Neuronal stem cell (in vitro differentiated cells): ENCODE measurements around the gene MTERF4.

Source experiments
- DNase-seq: peaks from one replicate; pipeline ENCODE4 v3.0.0-alpha.2; 2013; ENCODE audit warnings: low spot score
- H2AFZ ChIP-seq: one replicate; pipeline ENCODE4 v1.6.1; 2013; ENCODE audit warnings: mild to moderate bottlenecking, low read length, inconsistent platforms
- H2AK5ac ChIP-seq: 2 replicates; pipeline ENCODE4 v1.6.1; 2013; ENCODE audit warnings: low read depth, mild to moderate bottlenecking, inconsistent platforms, low read length, moderate library complexity, mixed read lengths
- H2BK120ac ChIP-seq: 2 replicates; pipeline ENCODE4 v1.6.1; 2013; ENCODE audit warnings: low read depth, mild to moderate bottlenecking, inconsistent platforms, low read length, moderate library complexity, mixed read lengths
- H2BK12ac ChIP-seq: one replicate; pipeline ENCODE4 v1.6.1; 2013; ENCODE audit warnings: low read length, inconsistent platforms
- H2BK15ac ChIP-seq: 2 replicates; pipeline ENCODE4 v1.6.1; 2013; ENCODE audit warnings: mild to moderate bottlenecking, low read length, inconsistent platforms, mixed read lengths
- H2BK5ac ChIP-seq: one replicate; pipeline ENCODE4 v1.6.1; 2013; ENCODE audit warnings: inconsistent platforms, mild to moderate bottlenecking, low read length, moderate library complexity
- H3K14ac ChIP-seq: one replicate; pipeline ENCODE4 v1.6.1; 2013; ENCODE audit warnings: low read length, inconsistent platforms
- H3K18ac ChIP-seq: 2 replicates; pipeline ENCODE4 v1.6.1; 2013; ENCODE audit warnings: low read length, inconsistent platforms
- H3K23ac ChIP-seq: 2 replicates; pipeline ENCODE4 v1.6.1; 2013; ENCODE audit warnings: low read depth, mild to moderate bottlenecking, mixed read lengths, low read length, inconsistent platforms; ENCODE audit not compliant: poor library complexity
- H3K27ac ChIP-seq: replicated peaks from 3 replicates; pipeline ENCODE4 v1.5.1; 2013; ENCODE audit warnings: low read length, inconsistent platforms
- H3K27me3 ChIP-seq, 3 experiments: 2 replicates each; pipeline ENCODE4 v1.6.1; 2013; ENCODE audit warnings: low read length in 3 of 3, mild to moderate bottlenecking in 2 of 3, inconsistent platforms in 1 of 3, low read depth in 1 of 3, mixed read lengths in 1 of 3, moderate library complexity in 1 of 3; ENCODE audit not compliant: control insufficient read depth in 3 of 3, insufficient read depth in 3 of 3
- H3K36me3 ChIP-seq, 2 donors: replicated peaks in 1 of 2; 2 replicates each; pipeline ENCODE4 v1.6.1; 2013; ENCODE audit warnings: low read length in 2 of 2; ENCODE audit not compliant: control insufficient read depth in 2 of 2, insufficient read depth in 2 of 2
- H3K4ac ChIP-seq: 2 replicates; pipeline ENCODE4 v1.6.1; 2013; ENCODE audit warnings: inconsistent platforms, mild to moderate bottlenecking, low read length, moderate library complexity
- H3K4me1 ChIP-seq, 2 donors: 1 replicate in 1 of 2; 2 replicates in 1 of 2; pipeline ENCODE4 v1.6.1; 2013; ENCODE audit warnings: low read length in 2 of 2, low read depth in 1 of 2; ENCODE audit not compliant: control insufficient read depth in 2 of 2, insufficient read depth in 1 of 2
- H3K4me2 ChIP-seq: one replicate; pipeline ENCODE4 v1.6.1; 2013; ENCODE audit warnings: mild to moderate bottlenecking, low read length, inconsistent platforms; ENCODE audit not compliant: insufficient read depth, poor library complexity, severe bottlenecking
- H3K4me3 ChIP-seq, 2 donors: 2 replicates each; pipeline ENCODE4 v1.5.1; 2013; ENCODE audit warnings: low read length in 2 of 2, mild to moderate bottlenecking in 2 of 2, inconsistent platforms in 1 of 2, moderate library complexity in 1 of 2
- H3K79me1 ChIP-seq: one replicate; pipeline ENCODE4 v1.6.1; 2013; ENCODE audit warnings: low read depth, mild to moderate bottlenecking, inconsistent platforms, low read length, moderate library complexity
- H3K9ac ChIP-seq: one replicate; pipeline ENCODE4 v1.6.1; 2013; ENCODE audit warnings: mild to moderate bottlenecking, low read depth, low read length, inconsistent platforms; ENCODE audit not compliant: poor library complexity
- H3K9me3 ChIP-seq, 2 donors: replicated peaks in 1 of 2; 2 replicates each; pipeline versions ENCODE3 to v1.6.1; 2013; ENCODE audit warnings: low read length in 2 of 2, mild to moderate bottlenecking in 2 of 2, inconsistent platforms in 1 of 2, low read depth in 1 of 2, mixed read lengths in 1 of 2, moderate library complexity in 1 of 2; ENCODE audit not compliant: control insufficient read depth in 2 of 2, insufficient read depth in 1 of 2
- H4K8ac ChIP-seq: one replicate; pipeline ENCODE4 v1.6.1; 2013; ENCODE audit warnings: low read depth, mild to moderate bottlenecking, inconsistent platforms, low read length, moderate library complexity
- H4K91ac ChIP-seq: one replicate; pipeline ENCODE4 v1.6.1; 2013; ENCODE audit warnings: low read length, low read depth, mild to moderate bottlenecking, inconsistent platforms; ENCODE audit not compliant: poor library complexity
- WGBS, 2 donors: extraction: QIAGEN DNeasy Blood & Tissue Kit; methylation state at CpG; one replicate each; pipeline ENCODE4 v1.1.7; 2013; ENCODE audit warnings: missing lambda C conversion rate in 2 of 2, mixed read lengths in 1 of 2; ENCODE audit not compliant: insufficient read length in 2 of 2, insufficient replicate concordance in 1 of 2; ENCODE audit errors: extremely low coverage in 2 of 2; 5-methylcytosine and 5-hydroxymethylcytosine counted together

The MTERF4 gene

GRCh38 chr2:241120440-241120839 lies 18.4 kb upstream of the MTERF4 start:
- H2AK5ac ChIP-seq: no peak overlapping the region
- no peak overlapping the region for H3K18ac ChIP-seq
- H2AFZ ChIP-seq: no peak overlapping the region
- no peaks in the 10 kb centered on the region for H3K9me3 ChIP-seq
- H2BK5ac ChIP-seq: no peak overlapping the region
- H3K79me1 ChIP-seq: peaks cover 6% of the 10 kb centered on the region
- H4K91ac ChIP-seq: no peak overlapping the region
- H4K8ac ChIP-seq: no peak overlapping the region
- H3K23ac ChIP-seq: no peak overlapping the region
- H2BK120ac ChIP-seq: no peak overlapping the region
- H3K27me3 ChIP-seq: no peaks in the 10 kb centered on the region
- no peak overlapping the region for H3K9ac ChIP-seq
- H3K27ac ChIP-seq: no peak overlapping the region
- H3K14ac ChIP-seq: no peak overlapping the region
- no CpG with 5 or more reads among the region's 2 CpGs for WGBS, 2 donors
- no peak overlapping the region for H2BK12ac ChIP-seq
- no peak overlapping the region for H3K4me2 ChIP-seq
- H3K4me1 ChIP-seq: no peaks in the 10 kb centered on the region
- no peak for DNase-seq
- H3K36me3 ChIP-seq: peaks cover 23 to 63% of the 10 kb centered on the region in 2 donors
- H3K4me3 ChIP-seq: no peak overlapping the region
- no peak overlapping the region for H2BK15ac ChIP-seq
- H3K4ac ChIP-seq: no peak overlapping the region

DNA sequence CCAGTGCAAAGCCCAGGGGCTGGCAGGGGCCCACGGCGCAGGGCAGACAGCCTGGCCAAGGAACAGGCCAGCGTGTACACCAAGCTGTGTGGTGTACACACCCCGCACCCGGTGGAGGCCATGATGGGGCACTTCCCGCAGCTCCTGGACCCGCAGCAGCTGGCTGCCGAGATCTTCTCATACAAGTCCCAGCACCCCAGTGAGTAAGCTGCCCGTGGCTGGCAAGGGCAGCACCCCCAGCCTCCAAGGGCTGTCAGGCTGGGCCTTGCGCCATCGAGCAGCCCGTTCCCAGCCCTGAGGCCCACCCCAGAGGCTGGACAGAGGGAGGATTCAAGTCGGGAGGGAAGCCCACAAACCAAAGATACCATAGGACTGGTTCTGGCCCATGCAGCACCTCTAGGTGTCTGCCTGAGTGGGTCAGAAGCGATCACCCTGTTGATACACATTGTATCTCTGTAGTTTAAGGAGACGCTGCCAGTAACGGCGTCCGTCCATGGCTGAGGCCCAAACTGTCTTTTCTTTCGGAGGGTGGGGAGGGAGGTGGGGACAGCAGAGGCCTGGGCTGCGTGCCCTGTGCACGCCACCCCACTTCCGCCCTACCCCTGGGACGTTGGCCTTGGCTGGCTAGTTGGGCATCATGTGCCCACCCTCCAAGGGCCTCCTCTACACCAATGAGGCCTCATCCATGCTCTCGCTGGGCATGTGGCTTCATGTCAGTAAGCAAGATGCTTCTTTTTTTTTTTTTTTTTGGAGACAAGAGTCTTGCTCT lies 16.8 kb upstream of the MTERF4 start:
- H2AK5ac ChIP-seq: no peak overlapping the region
- peaks cover 5% of the 10 kb centered on the region for H3K79me1 ChIP-seq
- H2BK120ac ChIP-seq: no peak overlapping the region
- WGBS, 2 donors: no CpG with 5 or more reads among the region's 24 CpGs
- no peak overlapping the region for H2BK15ac ChIP-seq
- H3K36me3 ChIP-seq: peaks cover 24 to 71% of the 10 kb centered on the region in 2 donors
- no peak overlapping the region for H4K8ac ChIP-seq
- H3K9ac ChIP-seq: no peak overlapping the region
- H3K4me1 ChIP-seq: no peaks in the 10 kb centered on the region
- H3K27me3 ChIP-seq: no peaks in the 10 kb centered on the region
- no peak for DNase-seq
- no peak overlapping the region for H4K91ac ChIP-seq
- no peak overlapping the region for H3K4me3 ChIP-seq
- no peak overlapping the region for H3K4me2 ChIP-seq
- H2BK12ac ChIP-seq: no peak overlapping the region
- H3K23ac ChIP-seq: no peak overlapping the region
- no peak overlapping the region for H3K14ac ChIP-seq
- H3K4ac ChIP-seq: no peak overlapping the region
- no peak overlapping the region for H3K27ac ChIP-seq
- no peak overlapping the region for H3K18ac ChIP-seq
- H3K9me3 ChIP-seq: no peaks in the 10 kb centered on the region
- H2AFZ ChIP-seq: no peak overlapping the region
- no peak overlapping the region for H2BK5ac ChIP-seq

- Histone ChIP-seq H2AFZ (no peak overlapping the region), H2BK5ac (no peak overlapping the region), H2AK5ac (no peak overlapping the region), H3K27ac (no peak overlapping the region), H2BK15ac (no peak overlapping the region), H3K4ac (no peak overlapping the region), H3K4me1 (no peaks in the 10 kb centered on the region), H3K23ac (no peak overlapping the region), H3K9me3 (no peaks in the 10 kb centered on the region), H3K9ac (no peak overlapping the region), H4K8ac (no peak overlapping the region), H3K4me3 (no peak overlapping the region), H3K36me3 (peaks cover 17 to 74% of the 10 kb centered on the region in 2 donors), H2BK12ac (peak overlapping the region; percentile 41), H2BK120ac (no peak overlapping the region), H4K91ac (no peak overlapping the region), H3K27me3 (no peaks in the 10 kb centered on the region), H3K79me1 (peaks cover 3% of the 10 kb centered on the region), H3K4me2 (no peak overlapping the region), H3K14ac (no peak overlapping the region), H3K18ac (no peak overlapping the region)
- no CpG with 5 or more reads among the region's 32 CpGs for WGBS, 2 donors
- no peak for DNase-seq
These were observed 14.8 kb upstream of the MTERF4 start for GRCh38 chr2:241116606-241117560.

- H3K9me3 ChIP-seq: no peaks in the 10 kb centered on the region
- no peak overlapping the region for H3K4ac ChIP-seq
- DNase-seq: no peak
- no peak overlapping the region for H4K8ac ChIP-seq
- H3K79me1 ChIP-seq: peaks cover 3% of the 10 kb centered on the region
- H2BK15ac ChIP-seq: no peak overlapping the region
- no peak overlapping the region for H2AK5ac ChIP-seq
- no peak overlapping the region for H3K4me3 ChIP-seq
- no peaks in the 10 kb centered on the region for H3K4me1 ChIP-seq
- no peak overlapping the region for H4K91ac ChIP-seq
- H3K4me2 ChIP-seq: no peak overlapping the region
- H3K27ac ChIP-seq: no peak overlapping the region
- H3K14ac ChIP-seq: no peak overlapping the region
- WGBS, 2 donors: no CpG with 5 or more reads among the region's 8 CpGs
- no peaks in the 10 kb centered on the region for H3K27me3 ChIP-seq
- no peak overlapping the region for H2AFZ ChIP-seq
- H3K36me3 ChIP-seq: peaks cover 18 to 73% of the 10 kb centered on the region in 2 donors
- H2BK12ac ChIP-seq: no peak overlapping the region
- H3K18ac ChIP-seq: no peak overlapping the region
- H2BK120ac ChIP-seq: no peak overlapping the region
- H3K9ac ChIP-seq: no peak overlapping the region
- no peak overlapping the region for H2BK5ac ChIP-seq
- H3K23ac ChIP-seq: no peak overlapping the region
These were observed 13.3 kb upstream of the MTERF4 start for GRCh38 chr2:241115361-241115760.
